Caco-2 (cell line): ENCODE data around the gene WBP11. TPM values are rescaled to one million over a fixed set of nuclear protein-coding genes. Genes with fewer than 3 reads are reported as not detected.
A peak's percentile ranks its signal among the peaks of the same experiment; 100 is the strongest.

Source experiments
- BruUV-seq: library from RNA; stranded (reverse); fragments of 400-500 nt; replicated peaks from 2 replicates; lab custom pipeline; 2021; lab: Mats Ljungman, UMichigan
- CTCF ChIA-PET: fragments of 300-600 bp; sonication (Branson Sonifier 250); formaldehyde crosslinking; loops from one replicate; lab custom pipeline; 2022; ENCODE audit warnings: antibody characterized with exemption; lab: Charles Lee
- POLR2A ChIA-PET: fragments of 300-600 bp; sonication (Branson Sonifier 250); formaldehyde crosslinking; loops from one replicate; lab custom pipeline; 2022; ENCODE audit warnings: antibody characterized with exemption; lab: Charles Lee
- DNase-seq, 2 experiments: peaks; one replicate each; pipeline versions ENCODE4 v3.0.0 to v3.0.0-alpha.2; 2020 to 2022
- H3K27me3 ChIP-seq: replicated peaks from 2 replicates; pipeline ENCODE4 v1.6.0; 2011; ENCODE audit warnings: low read length; ENCODE audit not compliant: control insufficient read depth, insufficient read depth
- H3K36me3 ChIP-seq: 2 replicates; pipeline ENCODE4 v1.5.1; 2011; ENCODE audit warnings: low read length; ENCODE audit not compliant: control insufficient read depth, insufficient read depth
- H3K4me1 ChIP-seq: fragments of 250-450 bp; sonication (Bioruptor Pico); 2 replicates; pipeline ENCODE4 v1.5.1; 2020; ENCODE audit warnings: mild to moderate bottlenecking
- H3K4me3 ChIP-seq: 2 replicates; pipeline ENCODE4 v1.5.1; 2011; ENCODE audit warnings: low read depth, mild to moderate bottlenecking, control low read depth, low read length
- H3K9me3 ChIP-seq: fragments of 250-450 bp; sonication (Bioruptor Pico); 2 replicates; pipeline ENCODE4 v1.5.1; 2020; ENCODE audit warnings: mild to moderate bottlenecking, moderate library complexity
- H3K27ac Mint-ChIP-seq: one replicate; pipeline ENCODE4 v1.8.0; 2022; ENCODE audit warnings: mixed read lengths; ENCODE audit not compliant: unreplicated experiment
- H3K27me3 Mint-ChIP-seq: one replicate; pipeline ENCODE4 v1.8.0; 2022; ENCODE audit warnings: mixed read lengths; ENCODE audit not compliant: insufficient read depth, unreplicated experiment
- H3K36me3 Mint-ChIP-seq: one replicate; pipeline ENCODE4 v1.8.0; 2022; ENCODE audit warnings: mild to moderate bottlenecking, mixed read lengths; ENCODE audit not compliant: insufficient read depth, unreplicated experiment
- H3K4me1 Mint-ChIP-seq: one replicate; pipeline ENCODE4 v1.8.0; 2022; ENCODE audit warnings: low read depth, mixed read lengths; ENCODE audit not compliant: unreplicated experiment
- H3K4me3 Mint-ChIP-seq: one replicate; pipeline ENCODE4 v1.8.0; 2022; ENCODE audit warnings: mild to moderate bottlenecking, moderate library complexity, mixed read lengths; ENCODE audit not compliant: unreplicated experiment
- H3K9me3 Mint-ChIP-seq: one replicate; pipeline ENCODE4 v1.8.0; 2022; ENCODE audit warnings: mixed read lengths; ENCODE audit not compliant: unreplicated experiment
- CTCF ChIP-seq, 2 experiments: fragments of 200-600 bp in 1 of 2; IDR thresholded peaks; 1 replicate in 1 of 2; 2 replicates in 1 of 2; pipeline versions ENCODE4 v1.5.1 to v1.8.0; 2011 to 2022; ENCODE audit warnings: antibody characterized with exemption in 1 of 2, control low read depth in 1 of 2, inconsistent platforms in 1 of 2, low read depth in 1 of 2, low read length in 1 of 2, mild to moderate bottlenecking in 1 of 2, moderate library complexity in 1 of 2; ENCODE audit not compliant: insufficient read depth in 1 of 2, severe bottlenecking in 1 of 2, unreplicated experiment in 1 of 2
- intact Hi-C: fragments of 100-400 bp; cut with micrococcal nuclease; formaldehyde crosslinking; loops from one replicate; pipeline ENCODE4 v1.10.0; 2022; ENCODE audit not compliant: unreplicated experiment
- total RNA-seq: library from RNA; stranded (reverse); gene quantifications from 2 replicates; pipeline ENCODE4 v1.2.3, GENCODE V29; 2022

Gene WBP11
- total RNA-seq, 1 experiment from 2014 or later = 159 TPM

- peak; percentile 69 to 71 for DNase-seq
- H3K4me3 ChIP-seq = peak overlapping the region; percentile 96
- H3K27ac Mint-ChIP-seq = peak overlapping the region; percentile 96
Observed at GRCh38 chr12:14769466-14769968, 33.8 kb downstream of the WBP11 start.

GRCh38 chr12:14768823-14769405, 34.4 kb downstream of the WBP11 start:
- no peak for TF ChIP-seq CTCF (IDR thresholded peaks at IDR 0.05; ENCODE audit: insufficient read depth in 1 of 2, low read depth in 1 of 2, low read length in 1 of 2, severe bottlenecking in 1 of 2, unreplicated experiment in 1 of 2)

More at GRCh38 chr12:14769466-14769968, 33.8 kb downstream of the WBP11 start:
- Mint-ChIP-seq H3K9me3 (peaks cover 11% of the 10 kb centered on the region), H3K4me1 (peaks cover 20% of the 10 kb centered on the region), H3K4me3 (peak overlapping the region; percentile 90), H3K27me3 (no peaks in the 10 kb centered on the region), H3K36me3 (peaks cover 82% of the 10 kb centered on the region)
- no TSS peak for BruUV-seq
- peak in 1 of 2 experiments; percentile 39 for TF ChIP-seq CTCF (IDR thresholded peaks at IDR 0.05; ENCODE audit: insufficient read depth in 1 of 2, low read depth in 1 of 2, low read length in 1 of 2, severe bottlenecking in 1 of 2, unreplicated experiment in 1 of 2)
- Histone ChIP-seq H3K4me1 (peaks cover 13% of the 10 kb centered on the region; the same call in 1 of the 2 replicates), H3K9me3 (peaks cover 16% of the 10 kb centered on the region), H3K36me3 (peaks cover 2% of the 10 kb centered on the region; the same call in 1 of the 2 replicates), H3K27me3 (no peaks in the 10 kb centered on the region)
- intact Hi-C loops = loop anchor here (1.0 kb wide), 1 partner anchor 139 kb away; no protein-coding TSS in a partner anchor
- CTCF ChIA-PET = interaction anchor here (1.2 to 3.0 kb wide), 3 partner anchors 12 to 140 kb away, joined by 3 to 16 read pairs (median 5); partner anchors contain the start of genes C12orf60 and WBP11
- POLR2A ChIA-PET = interaction anchor here (0.7 to 3.0 kb wide), 2 partner anchors 18 to 34 kb away, joined by 5 to 42 read pairs; partner anchors contain the start of genes C12orf60 and WBP11

GRCh38 chr12:14767617-14768016, 35.7 kb downstream of the WBP11 start:
- H3K36me3 ChIP-seq = peaks cover 2% of the 10 kb centered on the region; the same call in 1 of the 2 replicates
- H3K4me1 ChIP-seq = peaks cover 13% of the 10 kb centered on the region; the same call in 1 of the 2 replicates
- H3K27me3 ChIP-seq = no peaks in the 10 kb centered on the region
- ChIA-PET CTCF (no interaction called here), POLR2A (no interaction called here)
- Mint-ChIP-seq H3K36me3 (peaks cover 77% of the 10 kb centered on the region), H3K27ac (peak overlapping the region; percentile 65), H3K4me3 (no peak overlapping the region), H3K9me3 (peaks cover 11% of the 10 kb centered on the region), H3K27me3 (no peaks in the 10 kb centered on the region), H3K4me1 (peaks cover 20% of the 10 kb centered on the region)
- TF ChIP-seq CTCF (IDR thresholded peaks at IDR 0.05; ENCODE audit: insufficient read depth in 1 of 2, low read depth in 1 of 2, low read length in 1 of 2, severe bottlenecking in 1 of 2, unreplicated experiment in 1 of 2) = no peak
- intact Hi-C loops = no loop called here
- DNase-seq = no peak
- H3K9me3 ChIP-seq = peaks cover 13% of the 10 kb centered on the region; the same call in 1 of the 2 replicates
- no TSS peak for BruUV-seq
- no peak overlapping the region for H3K4me3 ChIP-seq

More at GRCh38 chr12:14768823-14769405, 34.4 kb downstream of the WBP11 start:
- Histone ChIP-seq H3K27me3 (no peaks in the 10 kb centered on the region), H3K4me3 (peak overlapping the region; percentile 96), H3K9me3 (peaks cover 16% of the 10 kb centered on the region), H3K4me1 (peaks cover 13% of the 10 kb centered on the region; the same call in 1 of the 2 replicates), H3K36me3 (peaks cover 2% of the 10 kb centered on the region; the same call in 1 of the 2 replicates)
- no TSS peak for BruUV-seq
- H3K36me3 Mint-ChIP-seq = peaks cover 79% of the 10 kb centered on the region
- H3K4me3 Mint-ChIP-seq = peak overlapping the region; percentile 90
- intact Hi-C loops = loop anchor here (1.0 kb wide), 1 partner anchor 139 kb away; no protein-coding TSS in a partner anchor
- H3K27ac Mint-ChIP-seq = peak overlapping the region; percentile 96
- peaks cover 20% of the 10 kb centered on the region for H3K4me1 Mint-ChIP-seq
- no peaks in the 10 kb centered on the region for H3K27me3 Mint-ChIP-seq
- DNase-seq = no peak
- POLR2A ChIA-PET = interaction anchor here (0.7 to 3.0 kb wide), 2 partner anchors 19 to 34 kb away, joined by 5 to 42 read pairs; partner anchors contain the start of genes C12orf60 and WBP11
- CTCF ChIA-PET = interaction anchor here (3.0 kb wide), 1 partner anchor 34 kb away, joined by 16 read pairs; the partner anchor contains the start of genes C12orf60 and WBP11
- peaks cover 11% of the 10 kb centered on the region for H3K9me3 Mint-ChIP-seq
